NT2/D1 (cell line): ENCODE results near the gene ZNF232.

Source experiments
- SUZ12 ChIP-seq: IDR thresholded peaks from 2 replicates; pipeline ENCODE4 v1.6.1; 2011; ENCODE audit not compliant: insufficient read length, insufficient read depth; ENCODE audit errors: extremely low read depth
- YY1 ChIP-seq: IDR thresholded peaks from 2 replicates; pipeline ENCODE4 v1.6.1; 2011; ENCODE audit not compliant: insufficient read length, insufficient read depth

DNA sequence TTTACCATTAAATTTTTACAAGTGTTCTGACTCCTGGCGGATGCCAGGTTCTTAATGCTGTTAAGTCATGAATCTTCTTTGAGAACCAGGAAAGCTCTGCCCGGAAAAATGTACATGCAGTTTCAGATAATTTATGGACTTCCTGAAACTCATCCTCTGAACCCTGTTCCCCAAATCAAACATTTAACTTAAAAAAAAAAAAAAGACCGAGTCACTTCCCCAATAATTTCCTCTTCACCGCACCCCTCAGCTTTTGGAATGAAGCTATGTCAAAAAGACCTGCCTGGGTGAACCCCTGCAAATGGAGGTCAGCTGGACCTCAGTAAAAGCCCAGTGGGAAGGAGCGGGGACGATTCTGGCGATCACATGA lies 15.0 kb downstream of the ZNF232 start:
- TF ChIP-seq SUZ12 (no peak), YY1 (no peak)
